ENCODE results near the gene CIRBP. TPM values are rescaled to one million over a fixed set of nuclear protein-coding genes. Genes with fewer than 3 reads are reported as not detected.
A peak's percentile ranks its signal among the peaks of the same experiment; 100 is the strongest.

The CIRBP gene
- total and polyA plus RNA-seq, 12 donors = 180 to 356 (median 280) TPM

GRCh38 chr19:1257475-1258162 lies 11.5 kb upstream of the CIRBP start:
- ATAC-seq (no peak), DNase-seq (no peak)
- Histone ChIP-seq H3K9me3 (no peaks in the 10 kb centered on the region), H3K4me3 (peak overlapping the region in 3 of 10 donors; percentile 7 to 76 (median 11)), H3K27me3 (no peaks in the 10 kb centered on the region), H3K36me3 (peaks cover 15 to 61% (median 48%) of the 10 kb centered on the region in 9 donors), H3K27ac (peak overlapping the region; percentile 85 to 100 (median 98)), H3K4me1 (peaks cover 56 to 97% (median 95%) of the 10 kb centered on the region in 9 donors)
- 60 to 67% methylated on average over 23 of the region's 23 CpGs for WGBS, 2 donors
- TF ChIP-seq CTCF (IDR thresholded peaks at IDR 0.05) = no peak
- intact Hi-C loops (cut with DNase I) = no loop called here

- 69 to 70% methylated on average over 8 of the region's 8 CpGs for WGBS, 2 donors
- H3K4me1 ChIP-seq = peaks cover 57 to 97% (median 93%) of the 10 kb centered on the region in 9 donors
- no peaks in the 10 kb centered on the region for H3K9me3 ChIP-seq
- H3K4me3 ChIP-seq = peak overlapping the region in 5 of 10 donors; percentile 7 to 76 (median 11)
- no peak for TF ChIP-seq CTCF (IDR thresholded peaks at IDR 0.05)
- no peak for DNase-seq
- no peak for ATAC-seq
- intact Hi-C loops (cut with DNase I) = no loop called here
- peaks cover 15 to 61% (median 48%) of the 10 kb centered on the region in 9 donors for H3K36me3 ChIP-seq
- peak overlapping the region; percentile 85 to 100 (median 98) for H3K27ac ChIP-seq
- H3K27me3 ChIP-seq = no peaks in the 10 kb centered on the region
These were observed 11.0 kb upstream of the CIRBP start for GRCh38 chr19:1258163-1258492.

GRCh38 chr19:1258707-1259205 lies 10.4 kb upstream of the CIRBP start:
- peaks cover 15 to 56% (median 46%) of the 10 kb centered on the region in 9 donors for H3K36me3 ChIP-seq
- no peak for ATAC-seq
- H3K27ac ChIP-seq = peak overlapping the region; percentile 85 to 100 (median 98)
- intact Hi-C loops (cut with DNase I) = no loop called here
- H3K4me3 ChIP-seq = peak overlapping the region in 8 of 10 donors; percentile 2 to 96 (median 34)
- 29 to 45% methylated on average over 15 of the region's 15 CpGs for WGBS, 2 donors
- H3K27me3 ChIP-seq = no peaks in the 10 kb centered on the region
- no peaks in the 10 kb centered on the region for H3K9me3 ChIP-seq
- H3K4me1 ChIP-seq = peaks cover 52 to 94% (median 87%) of the 10 kb centered on the region in 9 donors
- no peak for DNase-seq
- TF ChIP-seq CTCF (IDR thresholded peaks at IDR 0.05) = no peak

- Histone ChIP-seq H3K4me1 (peaks cover 46 to 88% (median 81%) of the 10 kb centered on the region in 9 donors), H3K36me3 (peaks cover 15 to 50% (median 40%) of the 10 kb centered on the region in 9 donors), H3K9me3 (no peaks in the 10 kb centered on the region), H3K4me3 (peak overlapping the region in 8 of 10 donors; percentile 2 to 96 (median 34)), H3K27me3 (no peaks in the 10 kb centered on the region), H3K27ac (peak overlapping the region; percentile 85 to 100 (median 98))
- ATAC-seq (peak; percentile 14 to 65 (median 46)), DNase-seq (peak; percentile 85 to 88)
- intact Hi-C loops (cut with DNase I) = no loop called here
- 22 to 36% methylated on average over 17 of the region's 17 CpGs for WGBS, 2 donors
- TF ChIP-seq CTCF (IDR thresholded peaks at IDR 0.05) = peak in 1 of 9 donors; percentile 6
These were observed 9.8 kb upstream of the CIRBP start for GRCh38 chr19:1259206-1259875.
